IMR-90 (cell line): ENCODE measurements around the gene GRIK3. TPM values are rescaled to one million over a fixed set of nuclear protein-coding genes. Genes with fewer than 3 reads are reported as not detected.

Source experiments
- ATAC-seq: fragments of 200-7000 bp; cut with Tn5 transposase; 2 replicates; pipeline ENCODE4 v1.9.1; 2020; ENCODE audit warnings: low read depth, mild to moderate bottlenecking, moderate library complexity
- BruUV-seq: library from RNA; stranded (reverse); fragments of 400-500 nt; replicated peaks from 2 replicates; lab custom pipeline; 2021; lab: Mats Ljungman, UMichigan
- CTCF ChIA-PET: fragments of 300-600 bp; formaldehyde crosslinking; extraction: SDS; loops from one replicate; lab custom pipeline; 2021; ENCODE audit warnings: antibody characterized with exemption; lab: Yijun Ruan, JAX
- POLR2A ChIA-PET: fragments of 300-600 bp; sonication (Branson Sonifier 250); formaldehyde crosslinking; loops from one replicate; lab custom pipeline; 2022; ENCODE audit warnings: antibody characterized with exemption; ENCODE audit not compliant: unreplicated experiment; lab: Charles Lee
- DNase-seq: peaks from one replicate; pipeline ENCODE4 v3.0.0; 2013
- H2AFZ ChIP-seq: replicated peaks from 2 replicates; pipeline ENCODE3; 2013; ENCODE audit warnings: low read length, mild to moderate bottlenecking; ENCODE audit not compliant: poor library complexity
- H2AK5ac ChIP-seq: 2 replicates; pipeline ENCODE4 v1.6.1; 2013; ENCODE audit warnings: low read depth, low read length, inconsistent platforms
- H2AK9ac ChIP-seq: replicated peaks from 2 replicates; pipeline ENCODE3; 2013; ENCODE audit warnings: mild to moderate bottlenecking, low read depth, low read length, moderate library complexity; ENCODE audit not compliant: poor library complexity
- H2BK120ac ChIP-seq: 2 replicates; pipeline ENCODE4 v1.6.1; 2013; ENCODE audit warnings: low read depth, low read length, inconsistent platforms
- H2BK15ac ChIP-seq: 3 replicates; pipeline ENCODE4 v1.6.1; 2013; ENCODE audit warnings: low read depth, low read length, inconsistent platforms
- H2BK20ac ChIP-seq: 2 replicates; pipeline ENCODE4 v1.6.1; 2013; ENCODE audit warnings: low read depth, mild to moderate bottlenecking, inconsistent platforms, low read length, moderate library complexity
- H2BK5ac ChIP-seq: 2 replicates; pipeline ENCODE4 v1.6.1; 2013; ENCODE audit warnings: mild to moderate bottlenecking, low read depth, low read length, inconsistent platforms; ENCODE audit not compliant: poor library complexity, severe bottlenecking
- H3K14ac ChIP-seq: replicated peaks from 2 replicates; pipeline ENCODE4 v1.6.1; 2013; ENCODE audit warnings: low read depth, low read length, inconsistent platforms
- H3K18ac ChIP-seq: 2 replicates; pipeline ENCODE4 v1.6.1; 2013; ENCODE audit warnings: low read depth, low read length, control low read depth
- H3K23ac ChIP-seq: 2 replicates; pipeline ENCODE4 v1.6.1; 2013; ENCODE audit warnings: low read depth, low read length, inconsistent platforms
- H3K27ac ChIP-seq: 2 replicates; pipeline ENCODE4 v1.5.1; 2013; ENCODE audit warnings: mild to moderate bottlenecking, control low read depth, low read length; ENCODE audit not compliant: insufficient read depth
- H3K27me3 ChIP-seq: 2 replicates; pipeline ENCODE4 v1.6.1; 2013; ENCODE audit warnings: low read length; ENCODE audit not compliant: control insufficient read depth, insufficient read depth
- H3K36me3 ChIP-seq: 2 replicates; pipeline ENCODE4 v1.6.1; 2013; ENCODE audit warnings: low read length, mixed read lengths; ENCODE audit not compliant: control insufficient read depth, insufficient read depth
- H3K4ac ChIP-seq: 2 replicates; pipeline ENCODE4 v1.6.1; 2013; ENCODE audit warnings: low read depth, low read length, inconsistent platforms
- H3K4me1 ChIP-seq: 2 replicates; pipeline ENCODE4 v1.6.1; 2013; ENCODE audit warnings: low read length, mixed read lengths; ENCODE audit not compliant: control insufficient read depth, insufficient read depth
- H3K4me2 ChIP-seq: 2 replicates; pipeline ENCODE4 v1.6.1; 2013; ENCODE audit warnings: low read depth, mild to moderate bottlenecking, control low read depth, low read length, moderate library complexity
- H3K4me3 ChIP-seq: 2 replicates; pipeline ENCODE4 v1.5.1; 2013; ENCODE audit warnings: low read depth, mild to moderate bottlenecking, control low read depth, low read length, moderate library complexity; ENCODE audit not compliant: insufficient read depth
- H3K56ac ChIP-seq: 2 replicates; pipeline ENCODE4 v1.6.1; 2013; ENCODE audit warnings: low read length, inconsistent platforms; ENCODE audit not compliant: insufficient read depth; ENCODE audit errors: extremely low read depth
- H3K79me1 ChIP-seq, 2 experiments: 2 replicates each; pipeline ENCODE4 v1.6.1; 2013; ENCODE audit warnings: low read length in 2 of 2, inconsistent platforms in 1 of 2, low read depth in 1 of 2
- H3K9ac ChIP-seq: 2 replicates; pipeline ENCODE4 v1.6.1; 2013; ENCODE audit warnings: low read depth, low read length, control low read depth
- H3K9me1 ChIP-seq: 2 replicates; pipeline ENCODE4 v1.6.1; 2013; ENCODE audit warnings: low read length, inconsistent platforms; ENCODE audit not compliant: insufficient read depth
- H3K9me3 ChIP-seq: 2 replicates; pipeline ENCODE4 v1.6.1; 2013; ENCODE audit warnings: low read length; ENCODE audit not compliant: control insufficient read depth, insufficient read depth
- H4K20me1 ChIP-seq: 2 replicates; pipeline ENCODE4 v1.6.1; 2013; ENCODE audit warnings: low read length, inconsistent platforms; ENCODE audit not compliant: insufficient read depth
- H4K5ac ChIP-seq: 2 replicates; pipeline ENCODE4 v1.6.1; 2013; ENCODE audit warnings: mild to moderate bottlenecking, low read depth, low read length, control low read depth
- H4K8ac ChIP-seq, 2 experiments: 2 replicates each; pipeline ENCODE4 v1.6.1; 2013; ENCODE audit warnings: low read depth in 2 of 2, low read length in 2 of 2, control low read depth in 1 of 2, inconsistent platforms in 1 of 2
- H4K91ac ChIP-seq: 2 replicates; pipeline ENCODE4 v1.6.1; 2013; ENCODE audit warnings: low read depth, low read length, inconsistent platforms; ENCODE audit not compliant: insufficient read depth
- CEBPB ChIP-seq: IDR thresholded peaks from 2 replicates; pipeline ENCODE4 v1.6.1; 2012; ENCODE audit warnings: low read depth, low read length, improper control_type of control experiment
- RAD21 ChIP-seq: IDR thresholded peaks from 2 replicates; pipeline ENCODE4 v1.6.1; 2012; ENCODE audit warnings: low read length, improper control_type of control experiment
- WGBS, 2 experiments: methylation state at CpG; one replicate each; pipeline versions ENCODE4 v1.1.5 to v1.1.7; 2013; ENCODE audit warnings: missing lambda C conversion rate in 2 of 2; ENCODE audit not compliant: insufficient read length in 1 of 2; ENCODE audit errors: extremely low coverage in 2 of 2; 5-methylcytosine and 5-hydroxymethylcytosine counted together
- dilution Hi-C: fragments of 300-500 bp; cut with HindIII; formaldehyde crosslinking; loops from one replicate; pipeline ENCODE4 v1.14.3; 2018; ENCODE audit warnings: low sequenced_read_pairs; ENCODE audit not compliant: unreplicated experiment
- in situ Hi-C: fragments of 300-500 bp; cut with MboI; formaldehyde crosslinking; loops from 3 replicates; pipeline ENCODE4 v1.14.3; 2019; ENCODE audit warnings: low sequenced_read_pairs, inconsistent platforms, mixed read lengths
- intact Hi-C: fragments of 100-400 bp; cut with micrococcal nuclease; formaldehyde crosslinking; loops from 2 replicates; pipeline ENCODE4 v1.10.0; 2022
- polyA plus RNA-seq, 3 experiments: library from polyadenylated mRNA; depleted of rRNA; stranded (reverse); fragments of >200 nt; gene quantifications; 2 replicates each; pipeline ENCODE4 v1.2.3, GENCODE V29; 2012; ENCODE audit warnings: low replicate concordance in 1 of 3
- total RNA-seq: library from RNA; depleted of rRNA; stranded (reverse); fragments of >200 nt; gene quantifications from 2 replicates; pipeline ENCODE4 v1.2.3, GENCODE V29; 2012
- TF ChIP-seq, protein P1 (sequence below): conservative IDR thresholded peaks from 2 replicates; pipeline ENCODE4 v1.5.1; 2012; ENCODE audit warnings: mild to moderate bottlenecking, low read depth, low read length, improper control_type of control experiment

GRIK3 gene
- total and polyA plus RNA-seq, 2 of the 4 experiments (the other 2 are of a cell fraction), result not detected

GRCh38 chr1:37009521-37009920, 24.8 kb downstream of the GRIK3 start:
- WGBS, 2 experiments, result 0% methylated on average over 2 of the region's 5 CpGs; no CpG with 5 or more reads in 1 of the 2 experiments

More at GRCh38 chr1:37009521-37009920, 24.8 kb downstream of the GRIK3 start:
- H2BK20ac ChIP-seq, result no peak overlapping the region
- no peak overlapping the region for H2BK15ac ChIP-seq
- TF ChIP-seq, protein P1, sequence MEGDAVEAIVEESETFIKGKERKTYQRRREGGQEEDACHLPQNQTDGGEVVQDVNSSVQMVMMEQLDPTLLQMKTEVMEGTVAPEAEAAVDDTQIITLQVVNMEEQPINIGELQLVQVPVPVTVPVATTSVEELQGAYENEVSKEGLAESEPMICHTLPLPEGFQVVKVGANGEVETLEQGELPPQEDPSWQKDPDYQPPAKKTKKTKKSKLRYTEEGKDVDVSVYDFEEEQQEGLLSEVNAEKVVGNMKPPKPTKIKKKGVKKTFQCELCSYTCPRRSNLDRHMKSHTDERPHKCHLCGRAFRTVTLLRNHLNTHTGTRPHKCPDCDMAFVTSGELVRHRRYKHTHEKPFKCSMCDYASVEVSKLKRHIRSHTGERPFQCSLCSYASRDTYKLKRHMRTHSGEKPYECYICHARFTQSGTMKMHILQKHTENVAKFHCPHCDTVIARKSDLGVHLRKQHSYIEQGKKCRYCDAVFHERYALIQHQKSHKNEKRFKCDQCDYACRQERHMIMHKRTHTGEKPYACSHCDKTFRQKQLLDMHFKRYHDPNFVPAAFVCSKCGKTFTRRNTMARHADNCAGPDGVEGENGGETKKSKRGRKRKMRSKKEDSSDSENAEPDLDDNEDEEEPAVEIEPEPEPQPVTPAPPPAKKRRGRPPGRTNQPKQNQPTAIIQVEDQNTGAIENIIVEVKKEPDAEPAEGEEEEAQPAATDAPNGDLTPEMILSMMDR, result no peak
- no peak for TF ChIP-seq RAD21
- TF ChIP-seq CEBPB, result no peak
- no peaks in the 10 kb centered on the region for H4K20me1 ChIP-seq
- no peak overlapping the region for H3K4me2 ChIP-seq
- H2AK5ac ChIP-seq, result no peak overlapping the region
- H4K8ac ChIP-seq, result no peak overlapping the region
- H3K18ac ChIP-seq, result no peak overlapping the region
- no peak overlapping the region for H2BK120ac ChIP-seq
- H3K9ac ChIP-seq, result no peak overlapping the region
- ChIA-PET CTCF (no interaction called here), POLR2A (interaction anchor here (0.6 kb wide), 1 partner anchor 96 kb away, joined by 4 read pairs; no protein-coding TSS in a partner anchor)
- H3K14ac ChIP-seq, result no peak overlapping the region
- no peak overlapping the region for H3K23ac ChIP-seq
- BruUV-seq, result no TSS peak
- H3K79me1 ChIP-seq, result no peaks in the 10 kb centered on the region
- H3K9me1 ChIP-seq, result no peaks in the 10 kb centered on the region
- no peak overlapping the region for H2BK5ac ChIP-seq
- no peaks in the 10 kb centered on the region for H3K4me1 ChIP-seq
- H3K36me3 ChIP-seq, result no peaks in the 10 kb centered on the region
- dilution Hi-C loops (no loop called here), in situ Hi-C loops (no loop called here), intact Hi-C loops (no loop called here)
- DNase-seq (no peak), ATAC-seq (no peak)
- no peaks in the 10 kb centered on the region for H3K9me3 ChIP-seq
- no peak overlapping the region for H3K27ac ChIP-seq
- no peak overlapping the region for H4K91ac ChIP-seq
- H3K56ac ChIP-seq, result no peak overlapping the region
- no peak overlapping the region for H3K4me3 ChIP-seq
- H4K5ac ChIP-seq, result no peak overlapping the region
- H2AK9ac ChIP-seq, result no peak overlapping the region
- no peak overlapping the region for H2AFZ ChIP-seq
- H3K27me3 ChIP-seq, result no peaks in the 10 kb centered on the region
- no peak overlapping the region for H3K4ac ChIP-seq
